Measurements from ENCODE around the gene LPP. TPM values are rescaled to one million over a fixed set of nuclear protein-coding genes. Genes with fewer than 3 reads are reported as not detected.
A peak's percentile ranks its signal among the peaks of the same experiment; 100 is the strongest.

LPP gene
- total and polyA plus RNA-seq, 2 of the 13 experiments (the other 11 are each of a cell fraction or from before 2014, with no cell fraction given) = 19.2 to 29.9 TPM

DNA sequence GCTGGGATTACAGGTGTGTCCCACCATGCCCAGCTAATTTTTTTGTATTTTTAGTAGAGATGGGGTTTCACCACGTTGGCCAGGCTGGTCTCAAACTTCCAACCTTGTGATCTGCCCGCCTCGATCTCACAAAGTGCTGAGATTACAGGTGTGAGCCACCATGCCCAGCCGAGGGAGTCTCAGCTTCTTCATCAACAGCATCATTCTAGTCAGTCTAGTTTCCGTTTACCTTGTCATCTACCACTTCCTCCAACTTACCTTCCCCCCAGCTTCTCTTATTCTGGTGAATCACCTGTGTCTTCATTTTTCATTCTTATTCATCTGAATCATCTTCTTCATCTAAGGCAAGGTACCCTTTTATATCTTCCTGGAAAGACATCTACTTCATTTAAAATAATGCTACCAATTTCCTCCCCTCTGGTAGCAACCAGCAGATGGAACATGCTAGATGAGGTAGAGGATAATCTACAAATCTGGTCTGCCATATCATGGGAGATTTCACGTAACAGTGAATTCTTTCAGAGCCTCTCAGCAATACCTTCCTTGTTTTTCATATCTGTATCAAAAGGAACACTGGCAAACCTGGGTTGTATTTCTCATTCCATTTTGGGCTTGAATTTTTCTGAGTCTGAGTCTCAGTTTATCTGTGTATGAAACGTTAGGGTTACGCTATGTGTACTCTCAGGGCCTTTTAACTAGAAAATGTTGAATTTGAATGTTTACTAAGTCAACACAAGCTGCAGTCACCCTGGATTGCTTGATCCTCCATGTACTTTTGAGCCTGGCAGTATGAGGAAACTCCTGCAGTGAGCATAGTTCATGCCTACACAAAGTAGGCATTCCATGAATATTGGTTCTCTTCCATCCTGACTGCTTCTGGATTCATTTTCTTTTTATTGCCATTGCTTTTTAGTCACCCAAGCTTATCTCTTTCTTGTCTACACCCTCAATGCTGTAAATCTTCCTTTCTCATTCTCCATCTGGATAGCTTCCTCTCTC is 16.8 kb downstream of the LPP start (continued):
- TF ChIP-seq ETV6 (CRISPR knock-in tag; conservative IDR thresholded peaks at IDR 0.05) (no peak), ZNF292 (CRISPR knock-in tag; IDR thresholded peaks at IDR 0.05; ENCODE audit: borderline replicate concordance, low read depth) (peak; percentile 82; the same call in 1 of the 2 replicates), AKAP8 (CRISPR knock-in tag; IDR thresholded peaks at IDR 0.05) (peak; percentile 79; the same call in 1 of the 2 replicates), HIVEP1 (CRISPR knock-in tag; IDR thresholded peaks at IDR 0.05) (no peak), ZNF75D (CRISPR knock-in tag; IDR thresholded peaks at IDR 0.05; ENCODE audit: borderline replicate concordance) (no peak), NR2F1 (CRISPR knock-in tag; IDR thresholded peaks at IDR 0.05) (peak in 1 of 2 experiments; percentile 56; a peak in 1 of 4 replicates), REL (CRISPR knock-in tag; conservative IDR thresholded peaks at IDR 0.05) (no peak), NAIF1 (CRISPR knock-in tag; IDR thresholded peaks at IDR 0.05; ENCODE audit: borderline replicate concordance) (no peak), SKI (IDR thresholded peaks at IDR 0.05; ENCODE audit: partially characterized antibody) (peak; percentile 83), KDM6A (CRISPR knock-in tag; IDR thresholded peaks at IDR 0.05; ENCODE audit: low read depth) (peak; percentile 82)
- TF ChIP-seq, protein P1, sequence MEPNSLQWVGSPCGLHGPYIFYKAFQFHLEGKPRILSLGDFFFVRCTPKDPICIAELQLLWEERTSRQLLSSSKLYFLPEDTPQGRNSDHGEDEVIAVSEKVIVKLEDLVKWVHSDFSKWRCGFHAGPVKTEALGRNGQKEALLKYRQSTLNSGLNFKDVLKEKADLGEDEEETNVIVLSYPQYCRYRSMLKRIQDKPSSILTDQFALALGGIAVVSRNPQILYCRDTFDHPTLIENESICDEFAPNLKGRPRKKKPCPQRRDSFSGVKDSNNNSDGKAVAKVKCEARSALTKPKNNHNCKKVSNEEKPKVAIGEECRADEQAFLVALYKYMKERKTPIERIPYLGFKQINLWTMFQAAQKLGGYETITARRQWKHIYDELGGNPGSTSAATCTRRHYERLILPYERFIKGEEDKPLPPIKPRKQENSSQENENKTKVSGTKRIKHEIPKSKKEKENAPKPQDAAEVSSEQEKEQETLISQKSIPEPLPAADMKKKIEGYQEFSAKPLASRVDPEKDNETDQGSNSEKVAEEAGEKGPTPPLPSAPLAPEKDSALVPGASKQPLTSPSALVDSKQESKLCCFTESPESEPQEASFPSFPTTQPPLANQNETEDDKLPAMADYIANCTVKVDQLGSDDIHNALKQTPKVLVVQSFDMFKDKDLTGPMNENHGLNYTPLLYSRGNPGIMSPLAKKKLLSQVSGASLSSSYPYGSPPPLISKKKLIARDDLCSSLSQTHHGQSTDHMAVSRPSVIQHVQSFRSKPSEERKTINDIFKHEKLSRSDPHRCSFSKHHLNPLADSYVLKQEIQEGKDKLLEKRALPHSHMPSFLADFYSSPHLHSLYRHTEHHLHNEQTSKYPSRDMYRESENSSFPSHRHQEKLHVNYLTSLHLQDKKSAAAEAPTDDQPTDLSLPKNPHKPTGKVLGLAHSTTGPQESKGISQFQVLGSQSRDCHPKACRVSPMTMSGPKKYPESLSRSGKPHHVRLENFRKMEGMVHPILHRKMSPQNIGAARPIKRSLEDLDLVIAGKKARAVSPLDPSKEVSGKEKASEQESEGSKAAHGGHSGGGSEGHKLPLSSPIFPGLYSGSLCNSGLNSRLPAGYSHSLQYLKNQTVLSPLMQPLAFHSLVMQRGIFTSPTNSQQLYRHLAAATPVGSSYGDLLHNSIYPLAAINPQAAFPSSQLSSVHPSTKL (CRISPR knock-in tag; IDR thresholded peaks at IDR 0.05) = peak; percentile 98
- TF ChIP-seq, protein P2, sequence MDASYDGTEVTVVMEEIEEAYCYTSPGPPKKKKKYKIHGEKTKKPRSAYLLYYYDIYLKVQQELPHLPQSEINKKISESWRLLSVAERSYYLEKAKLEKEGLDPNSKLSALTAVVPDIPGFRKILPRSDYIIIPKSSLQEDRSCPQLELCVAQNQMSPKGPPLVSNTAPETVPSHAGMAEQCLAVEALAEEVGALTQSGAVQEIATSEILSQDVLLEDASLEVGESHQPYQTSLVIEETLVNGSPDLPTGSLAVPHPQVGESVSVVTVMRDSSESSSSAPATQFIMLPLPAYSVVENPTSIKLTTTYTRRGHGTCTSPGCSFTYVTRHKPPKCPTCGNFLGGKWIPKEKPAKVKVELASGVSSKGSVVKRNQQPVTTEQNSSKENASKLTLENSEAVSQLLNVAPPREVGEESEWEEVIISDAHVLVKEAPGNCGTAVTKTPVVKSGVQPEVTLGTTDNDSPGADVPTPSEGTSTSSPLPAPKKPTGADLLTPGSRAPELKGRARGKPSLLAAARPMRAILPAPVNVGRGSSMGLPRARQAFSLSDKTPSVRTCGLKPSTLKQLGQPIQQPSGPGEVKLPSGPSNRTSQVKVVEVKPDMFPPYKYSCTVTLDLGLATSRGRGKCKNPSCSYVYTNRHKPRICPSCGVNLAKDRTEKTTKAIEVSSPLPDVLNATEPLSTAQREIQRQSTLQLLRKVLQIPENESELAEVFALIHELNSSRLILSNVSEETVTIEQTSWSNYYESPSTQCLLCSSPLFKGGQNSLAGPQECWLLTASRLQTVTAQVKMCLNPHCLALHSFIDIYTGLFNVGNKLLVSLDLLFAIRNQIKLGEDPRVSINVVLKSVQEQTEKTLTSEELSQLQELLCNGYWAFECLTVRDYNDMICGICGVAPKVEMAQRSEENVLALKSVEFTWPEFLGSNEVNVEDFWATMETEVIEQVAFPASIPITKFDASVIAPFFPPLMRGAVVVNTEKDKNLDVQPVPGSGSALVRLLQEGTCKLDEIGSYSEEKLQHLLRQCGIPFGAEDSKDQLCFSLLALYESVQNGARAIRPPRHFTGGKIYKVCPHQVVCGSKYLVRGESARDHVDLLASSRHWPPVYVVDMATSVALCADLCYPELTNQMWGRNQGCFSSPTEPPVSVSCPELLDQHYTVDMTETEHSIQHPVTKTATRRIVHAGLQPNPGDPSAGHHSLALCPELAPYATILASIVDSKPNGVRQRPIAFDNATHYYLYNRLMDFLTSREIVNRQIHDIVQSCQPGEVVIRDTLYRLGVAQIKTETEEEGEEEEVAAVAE (CRISPR knock-in tag; IDR thresholded peaks at IDR 0.05; ENCODE audit: borderline replicate concordance) = no peak
- TF ChIP-seq, protein P3, sequence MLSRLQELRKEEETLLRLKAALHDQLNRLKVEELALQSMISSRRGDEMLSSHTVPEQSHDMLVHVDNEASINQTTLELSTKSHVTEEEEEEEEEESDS (CRISPR knock-in tag; IDR thresholded peaks at IDR 0.05; ENCODE audit: borderline replicate concordance) = no peak
- TF ChIP-seq, protein P4, sequence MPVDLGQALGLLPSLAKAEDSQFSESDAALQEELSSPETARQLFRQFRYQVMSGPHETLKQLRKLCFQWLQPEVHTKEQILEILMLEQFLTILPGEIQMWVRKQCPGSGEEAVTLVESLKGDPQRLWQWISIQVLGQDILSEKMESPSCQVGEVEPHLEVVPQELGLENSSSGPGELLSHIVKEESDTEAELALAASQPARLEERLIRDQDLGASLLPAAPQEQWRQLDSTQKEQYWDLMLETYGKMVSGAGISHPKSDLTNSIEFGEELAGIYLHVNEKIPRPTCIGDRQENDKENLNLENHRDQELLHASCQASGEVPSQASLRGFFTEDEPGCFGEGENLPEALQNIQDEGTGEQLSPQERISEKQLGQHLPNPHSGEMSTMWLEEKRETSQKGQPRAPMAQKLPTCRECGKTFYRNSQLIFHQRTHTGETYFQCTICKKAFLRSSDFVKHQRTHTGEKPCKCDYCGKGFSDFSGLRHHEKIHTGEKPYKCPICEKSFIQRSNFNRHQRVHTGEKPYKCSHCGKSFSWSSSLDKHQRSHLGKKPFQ (CRISPR knock-in tag; IDR thresholded peaks at IDR 0.05; ENCODE audit: insufficient replicate concordance) = no peak
- TF ChIP-seq, protein P5, sequence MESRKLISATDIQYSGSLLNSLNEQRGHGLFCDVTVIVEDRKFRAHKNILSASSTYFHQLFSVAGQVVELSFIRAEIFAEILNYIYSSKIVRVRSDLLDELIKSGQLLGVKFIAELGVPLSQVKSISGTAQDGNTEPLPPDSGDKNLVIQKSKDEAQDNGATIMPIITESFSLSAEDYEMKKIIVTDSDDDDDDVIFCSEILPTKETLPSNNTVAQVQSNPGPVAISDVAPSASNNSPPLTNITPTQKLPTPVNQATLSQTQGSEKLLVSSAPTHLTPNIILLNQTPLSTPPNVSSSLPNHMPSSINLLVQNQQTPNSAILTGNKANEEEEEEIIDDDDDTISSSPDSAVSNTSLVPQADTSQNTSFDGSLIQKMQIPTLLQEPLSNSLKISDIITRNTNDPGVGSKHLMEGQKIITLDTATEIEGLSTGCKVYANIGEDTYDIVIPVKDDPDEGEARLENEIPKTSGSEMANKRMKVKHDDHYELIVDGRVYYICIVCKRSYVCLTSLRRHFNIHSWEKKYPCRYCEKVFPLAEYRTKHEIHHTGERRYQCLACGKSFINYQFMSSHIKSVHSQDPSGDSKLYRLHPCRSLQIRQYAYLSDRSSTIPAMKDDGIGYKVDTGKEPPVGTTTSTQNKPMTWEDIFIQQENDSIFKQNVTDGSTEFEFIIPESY (CRISPR knock-in tag; IDR thresholded peaks at IDR 0.05) = peak; percentile 60
